Fibroblast of pulmonary artery (primary cell): Measurements from ENCODE around the gene BACE1-AS.
A peak's percentile ranks its signal among the peaks of the same experiment; 100 is the strongest.

ENCODE experiments used
- DNase-seq: peaks from one replicate; pipeline ENCODE4 v3.0.0-alpha.2; 2010; ENCODE audit warnings: low read depth
- H3K4me3 ChIP-seq: replicated peaks from 2 replicates; pipeline ENCODE4 v1.5.1; 2011; ENCODE audit warnings: low read depth, mild to moderate bottlenecking, control low read depth, low read length, moderate library complexity
- TF ChIP-seq, protein P1 (sequence below): IDR thresholded peaks from 2 replicates; pipeline ENCODE4 v1.5.1; 2011; ENCODE audit warnings: mild to moderate bottlenecking, control low read depth, low read length, inconsistent platforms; ENCODE audit errors: missing control alignments

Gene BACE1-AS

DNA sequence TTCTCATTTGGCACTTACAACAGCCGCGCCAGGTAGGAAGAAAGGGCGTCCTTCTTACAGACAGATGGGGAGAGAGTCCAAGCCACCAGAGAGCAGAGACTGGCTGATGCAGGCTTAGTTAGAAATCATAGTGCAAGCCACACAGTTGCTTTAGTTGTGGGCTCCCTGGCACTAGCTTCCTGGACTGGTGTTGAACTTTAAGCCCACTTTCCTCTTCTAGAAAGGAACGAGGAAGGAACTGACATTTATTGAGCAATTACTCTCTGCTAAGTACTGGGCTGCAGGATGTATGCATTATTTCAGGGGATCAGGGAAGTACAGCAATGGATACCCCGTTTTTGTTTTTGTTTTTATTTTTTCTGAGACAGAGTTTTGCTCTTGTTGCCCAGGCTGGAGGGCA lies 21.9 kb downstream of the BACE1-AS start:
- no peak overlapping the region for H3K4me3 ChIP-seq
- TF ChIP-seq, protein P1, sequence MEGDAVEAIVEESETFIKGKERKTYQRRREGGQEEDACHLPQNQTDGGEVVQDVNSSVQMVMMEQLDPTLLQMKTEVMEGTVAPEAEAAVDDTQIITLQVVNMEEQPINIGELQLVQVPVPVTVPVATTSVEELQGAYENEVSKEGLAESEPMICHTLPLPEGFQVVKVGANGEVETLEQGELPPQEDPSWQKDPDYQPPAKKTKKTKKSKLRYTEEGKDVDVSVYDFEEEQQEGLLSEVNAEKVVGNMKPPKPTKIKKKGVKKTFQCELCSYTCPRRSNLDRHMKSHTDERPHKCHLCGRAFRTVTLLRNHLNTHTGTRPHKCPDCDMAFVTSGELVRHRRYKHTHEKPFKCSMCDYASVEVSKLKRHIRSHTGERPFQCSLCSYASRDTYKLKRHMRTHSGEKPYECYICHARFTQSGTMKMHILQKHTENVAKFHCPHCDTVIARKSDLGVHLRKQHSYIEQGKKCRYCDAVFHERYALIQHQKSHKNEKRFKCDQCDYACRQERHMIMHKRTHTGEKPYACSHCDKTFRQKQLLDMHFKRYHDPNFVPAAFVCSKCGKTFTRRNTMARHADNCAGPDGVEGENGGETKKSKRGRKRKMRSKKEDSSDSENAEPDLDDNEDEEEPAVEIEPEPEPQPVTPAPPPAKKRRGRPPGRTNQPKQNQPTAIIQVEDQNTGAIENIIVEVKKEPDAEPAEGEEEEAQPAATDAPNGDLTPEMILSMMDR = no peak
- no peak for DNase-seq

DNA sequence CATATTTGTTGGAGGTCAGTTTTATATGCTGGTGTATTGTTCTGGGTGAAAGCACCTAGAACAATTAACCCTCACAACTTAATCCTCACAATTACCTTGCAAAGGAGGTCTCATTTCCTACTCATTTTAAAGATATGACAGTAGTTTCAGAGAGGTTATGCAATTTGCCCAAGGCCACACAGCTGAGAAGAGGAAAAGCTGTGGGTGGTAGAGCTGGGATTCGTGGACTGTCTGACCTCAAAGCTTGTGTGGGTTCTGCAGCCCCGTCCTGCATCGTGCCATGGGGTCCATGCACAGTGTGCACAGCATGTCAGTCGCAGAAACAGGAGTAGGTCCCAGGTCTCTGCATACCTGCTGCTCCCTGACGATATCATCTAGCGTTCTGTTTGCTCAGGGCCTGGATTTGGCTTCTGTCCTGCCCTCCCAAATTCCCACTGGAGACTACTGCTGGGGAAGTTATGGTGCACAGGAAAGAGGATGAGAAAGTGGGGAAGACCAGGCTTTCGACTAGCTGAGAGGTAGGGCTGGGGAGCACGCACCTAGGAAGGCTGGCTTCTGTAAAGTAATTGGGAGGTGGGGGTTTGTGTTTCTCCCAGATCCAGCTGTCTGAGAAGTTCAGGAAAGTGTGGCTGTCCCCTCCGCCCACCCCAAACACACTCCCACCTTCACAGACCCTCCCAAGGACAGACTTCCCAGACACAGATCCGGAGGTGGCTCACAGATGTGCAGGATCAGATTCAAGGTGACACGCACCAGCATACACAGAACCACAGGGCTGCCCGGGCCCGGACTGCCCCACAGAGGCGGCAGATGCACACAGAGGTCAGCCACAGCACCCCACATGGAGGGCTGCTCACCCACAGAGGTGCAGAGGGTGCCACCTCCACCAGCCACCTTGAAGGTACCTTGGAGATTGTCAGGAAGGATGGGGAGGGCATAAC lies 23.0 kb downstream of the BACE1-AS start:
- TF ChIP-seq, protein P1 = no peak
- peak overlapping the region; percentile 77 for H3K4me3 ChIP-seq
- no peak for DNase-seq

DNA sequence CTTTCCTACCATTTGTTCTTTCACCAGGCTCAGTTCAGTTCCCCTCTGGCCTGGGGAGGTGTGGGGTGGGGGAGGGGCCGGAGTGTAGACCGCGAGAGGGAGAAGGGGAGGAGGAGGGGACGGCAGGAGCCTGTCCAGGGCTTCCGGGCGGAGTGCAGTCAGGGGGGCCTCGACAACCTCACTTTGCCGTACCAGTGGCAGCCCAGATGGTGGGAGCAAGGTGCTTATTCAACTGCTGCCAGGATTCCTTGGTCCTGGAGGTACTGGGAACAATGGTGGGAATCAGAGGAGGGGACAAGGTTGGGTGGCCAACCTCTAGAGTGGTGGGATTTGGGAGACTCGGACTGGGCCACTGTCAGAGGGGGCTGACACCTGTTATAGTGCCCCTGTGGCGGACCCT lies 23.7 kb downstream of the BACE1-AS start:
- TF ChIP-seq, protein P1 = no peak
- no peak for DNase-seq
- H3K4me3 ChIP-seq = peak overlapping the region; percentile 77

DNA sequence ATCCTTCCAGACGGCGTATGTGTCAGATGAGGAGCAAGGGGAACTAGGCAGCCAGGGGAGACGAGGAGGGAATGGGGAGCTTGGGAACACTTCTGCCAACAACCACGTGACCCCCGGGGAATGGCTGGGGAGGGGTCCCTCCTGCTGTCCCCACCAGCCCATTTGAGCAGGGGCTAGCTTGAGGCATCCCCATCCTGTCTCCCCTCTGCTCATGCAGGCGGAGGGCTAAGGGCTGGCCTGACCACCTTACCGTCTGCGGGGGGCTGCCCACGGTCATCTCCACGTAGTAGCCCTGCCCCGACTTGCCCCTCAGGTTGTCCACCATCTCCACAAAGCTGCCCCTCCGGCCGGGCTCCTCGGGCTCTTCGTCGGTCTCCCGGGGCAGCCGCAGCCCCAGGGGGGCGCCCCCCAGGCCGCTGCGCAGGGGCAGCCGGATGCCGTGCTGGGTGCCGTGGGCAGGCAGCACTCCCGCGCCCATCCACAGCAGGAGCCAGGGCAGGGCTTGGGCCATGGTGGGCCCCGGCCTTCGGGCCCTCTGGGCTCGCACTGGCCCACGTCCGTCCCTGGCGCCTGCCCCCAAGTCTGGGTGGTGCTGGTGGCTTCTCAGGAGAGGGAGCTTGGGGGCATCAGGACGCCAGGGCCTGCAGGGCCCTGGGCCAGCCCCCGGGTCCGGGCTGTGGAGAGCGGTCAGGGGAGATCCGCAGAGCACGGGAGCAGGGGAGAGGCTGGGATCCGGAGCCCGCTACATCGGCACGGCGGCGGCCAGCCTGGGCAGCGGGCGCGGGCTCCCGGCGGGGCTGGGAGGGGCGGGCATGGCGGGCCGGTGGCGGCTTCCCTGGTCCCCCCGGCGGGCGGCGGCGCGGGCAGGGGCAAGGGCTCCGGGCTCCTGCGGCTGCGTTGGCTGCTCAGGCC lies 24.4 kb downstream of the BACE1-AS start:
- DNase-seq = no peak
- peak overlapping the region; percentile 77 for H3K4me3 ChIP-seq
- TF ChIP-seq, protein P1 = no peak

DNA sequence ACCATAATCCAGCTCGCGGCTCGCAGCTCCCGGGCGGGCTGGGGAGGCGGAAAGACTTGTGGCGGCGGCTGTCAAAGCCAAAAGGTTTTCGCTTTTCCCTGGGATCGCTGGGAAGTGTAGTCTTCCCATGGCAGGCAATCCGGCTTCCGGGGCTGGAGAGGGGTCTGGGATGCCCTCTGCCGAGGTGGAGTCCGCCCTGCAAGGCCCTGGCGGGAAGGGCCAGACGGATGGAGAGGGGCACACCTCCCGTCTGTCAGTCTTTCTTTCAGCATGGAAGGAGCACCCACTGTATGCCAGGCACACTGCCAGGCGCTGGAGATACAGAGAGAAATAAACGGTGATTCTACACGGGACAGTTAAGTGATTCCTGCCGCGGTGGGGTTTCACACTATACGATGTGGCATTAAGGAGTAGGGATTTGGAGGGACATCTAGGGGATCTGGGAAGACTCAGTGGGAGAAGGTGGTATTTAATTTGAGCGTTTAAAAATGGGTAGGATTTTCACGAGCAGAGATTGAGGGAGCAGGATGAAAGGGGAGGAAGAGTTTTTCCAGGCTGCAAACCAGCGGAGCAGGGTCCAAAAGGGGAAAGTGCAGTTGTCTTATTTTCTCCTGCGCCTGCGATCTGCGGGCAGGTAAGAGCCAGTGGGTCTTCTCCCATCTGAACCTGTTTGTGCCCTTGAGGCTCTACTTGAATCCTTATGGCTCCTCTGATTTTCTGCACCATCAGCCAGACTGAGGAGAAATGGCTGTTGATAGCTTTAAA lies 25.2 kb downstream of the BACE1-AS start, which contains the start of gene BACE1:
Gene BACE1 (minus strand): TSS at position 60 of the 765 bp plus-strand sequence. CDS start 461 bp downstream, outside the sequence.
- TF ChIP-seq, protein P1 = peak; percentile 51
- DNase-seq = peak; percentile 86
- peak within 1 kb of the TSS; percentile 77 for H3K4me3 ChIP-seq

DNA sequence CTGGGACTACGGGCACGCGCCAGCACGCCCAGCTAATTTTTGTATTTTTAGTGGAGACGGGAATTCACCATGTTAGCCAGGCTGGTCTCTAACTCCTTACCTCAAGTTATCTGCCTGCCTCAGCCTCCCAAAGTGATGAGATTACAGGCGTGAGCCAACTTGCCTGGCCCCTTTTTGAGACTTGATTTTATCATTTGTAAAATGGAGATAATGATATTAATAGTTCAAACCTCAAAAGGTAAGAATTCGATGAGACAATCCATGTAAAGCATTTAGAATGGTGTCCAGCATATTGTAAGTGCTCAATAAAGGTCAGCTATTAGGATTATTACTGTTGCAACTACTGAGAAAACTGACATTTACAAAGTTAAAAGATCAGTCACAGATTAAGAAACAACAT lies 27.6 kb downstream of the BACE1-AS start:
- no peak for DNase-seq
- H3K4me3 ChIP-seq = no peak overlapping the region
- TF ChIP-seq, protein P1 = no peak
